ENCODE measurements around the gene MAML3. TPM values are rescaled to one million over a fixed set of nuclear protein-coding genes. Genes with fewer than 3 reads are reported as not detected.

The MAML3 gene
- total RNA-seq, 2 experiments from 2014 or later = 2.5 to 2.9 TPM

DNA sequence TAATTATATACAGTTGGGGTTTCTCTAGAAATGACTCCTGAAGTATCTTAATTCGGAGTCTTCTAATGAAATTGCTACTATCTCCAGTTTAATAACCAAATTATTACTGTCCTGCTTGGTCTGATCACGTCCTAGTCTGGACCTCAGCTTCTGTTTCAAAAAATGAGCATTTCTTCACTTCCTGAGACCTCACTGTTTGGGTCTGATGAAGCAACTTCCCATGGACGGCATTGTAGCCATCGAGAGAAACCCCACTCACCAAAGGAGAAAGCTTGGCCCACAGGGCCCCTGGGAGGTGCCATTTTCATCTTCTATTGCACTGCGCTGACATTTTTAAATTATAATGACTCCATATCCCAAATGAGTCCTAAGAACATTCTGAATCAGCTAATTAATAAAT is 310.3 kb downstream of the MAML3 start:
- H3K4me3 ChIP-seq (ENCODE audit: low read length) = no peak overlapping the region
- Mint-ChIP-seq H3K27ac (no peak overlapping the region), H3K9me3 (no peaks in the 10 kb centered on the region), H3K4me3 (no peak overlapping the region), H3K27me3 (no peaks in the 10 kb centered on the region), H3K36me3 (ENCODE audit: low read depth) (no peaks in the 10 kb centered on the region), H3K4me1 (ENCODE audit: low read depth) (no peaks in the 10 kb centered on the region)
- no peaks in the 10 kb centered on the region for H3K9me3 ChIP-seq (ENCODE audit: control insufficient read depth in 1 of 2, insufficient read depth in 1 of 2, low read length in 2 of 2)
- ATAC-seq (ENCODE audit: poor library complexity) (no peak), DNase-seq (peak in 1 of 14 experiments; percentile 5)
- TF ChIP-seq, protein P1, sequence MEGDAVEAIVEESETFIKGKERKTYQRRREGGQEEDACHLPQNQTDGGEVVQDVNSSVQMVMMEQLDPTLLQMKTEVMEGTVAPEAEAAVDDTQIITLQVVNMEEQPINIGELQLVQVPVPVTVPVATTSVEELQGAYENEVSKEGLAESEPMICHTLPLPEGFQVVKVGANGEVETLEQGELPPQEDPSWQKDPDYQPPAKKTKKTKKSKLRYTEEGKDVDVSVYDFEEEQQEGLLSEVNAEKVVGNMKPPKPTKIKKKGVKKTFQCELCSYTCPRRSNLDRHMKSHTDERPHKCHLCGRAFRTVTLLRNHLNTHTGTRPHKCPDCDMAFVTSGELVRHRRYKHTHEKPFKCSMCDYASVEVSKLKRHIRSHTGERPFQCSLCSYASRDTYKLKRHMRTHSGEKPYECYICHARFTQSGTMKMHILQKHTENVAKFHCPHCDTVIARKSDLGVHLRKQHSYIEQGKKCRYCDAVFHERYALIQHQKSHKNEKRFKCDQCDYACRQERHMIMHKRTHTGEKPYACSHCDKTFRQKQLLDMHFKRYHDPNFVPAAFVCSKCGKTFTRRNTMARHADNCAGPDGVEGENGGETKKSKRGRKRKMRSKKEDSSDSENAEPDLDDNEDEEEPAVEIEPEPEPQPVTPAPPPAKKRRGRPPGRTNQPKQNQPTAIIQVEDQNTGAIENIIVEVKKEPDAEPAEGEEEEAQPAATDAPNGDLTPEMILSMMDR (IDR thresholded peaks at IDR 0.05) = no peak
- POLR2A ChIA-PET = no interaction called here
- no peaks in the 10 kb centered on the region for H3K27me3 ChIP-seq (ENCODE audit: control insufficient read depth in 1 of 2, insufficient read depth in 2 of 2, low read length in 2 of 2)
- H3K27ac ChIP-seq (ENCODE audit: low read depth in 1 of 2, low read length in 2 of 2) = no peak overlapping the region
- CTCF ChIA-PET = no interaction called here
- no peaks in the 10 kb centered on the region for H3K4me1 ChIP-seq (ENCODE audit: insufficient read depth, low read length)
- intact Hi-C loops (cut with DNase I, micrococcal nuclease) = no loop called here
- H3K36me3 ChIP-seq (ENCODE audit: insufficient read depth, low read length) = no peaks in the 10 kb centered on the region

DNA sequence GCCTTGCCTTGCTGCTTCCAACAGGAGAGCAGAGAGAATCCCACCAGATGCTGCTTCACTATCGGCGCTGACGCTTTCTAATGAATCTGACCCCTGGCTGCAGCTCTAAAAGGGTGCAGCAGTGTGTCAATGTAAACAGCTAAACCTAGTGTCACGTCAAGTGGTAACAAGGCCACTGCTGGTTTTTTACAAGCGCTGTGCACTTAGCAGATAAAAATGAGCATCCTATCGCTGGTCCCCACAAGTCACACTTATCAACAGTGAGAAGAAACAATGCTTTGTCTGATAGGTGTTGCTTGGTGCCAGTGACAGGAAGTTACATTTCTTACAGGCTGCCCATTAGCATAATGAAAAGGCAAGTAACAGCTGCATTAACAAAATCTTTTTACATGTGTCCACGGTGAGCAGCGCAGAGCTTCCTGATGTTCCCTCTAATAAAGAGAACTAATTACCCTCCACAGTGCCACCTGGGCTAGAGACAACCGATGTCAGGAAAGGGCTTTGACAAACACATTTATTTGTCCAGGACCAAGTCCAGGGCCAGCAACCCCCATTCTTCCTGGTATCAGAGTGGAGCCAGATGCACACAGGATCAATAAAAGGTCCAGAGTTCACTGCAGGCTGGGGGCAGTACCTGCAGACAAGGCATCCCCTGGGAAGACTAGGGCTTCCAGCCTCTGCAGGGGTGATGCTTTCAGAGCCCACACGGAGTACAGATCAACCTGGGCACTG is 312.4 kb downstream of the MAML3 start:
- Mint-ChIP-seq H3K9me3 (no peaks in the 10 kb centered on the region), H3K27ac (no peak overlapping the region), H3K27me3 (no peaks in the 10 kb centered on the region), H3K36me3 (ENCODE audit: low read depth) (no peaks in the 10 kb centered on the region), H3K4me1 (ENCODE audit: low read depth) (no peaks in the 10 kb centered on the region), H3K4me3 (no peak overlapping the region)
- TF ChIP-seq, protein P1 (IDR thresholded peaks at IDR 0.05) = no peak
- DNase-seq (peak in 1 of 14 experiments; percentile 13), ATAC-seq (ENCODE audit: poor library complexity) (no peak)
- H3K36me3 ChIP-seq (ENCODE audit: insufficient read depth, low read length) = no peaks in the 10 kb centered on the region
- H3K4me3 ChIP-seq (ENCODE audit: low read length) = no peak overlapping the region
- H3K27me3 ChIP-seq (ENCODE audit: control insufficient read depth in 1 of 2, insufficient read depth in 2 of 2, low read length in 2 of 2) = no peaks in the 10 kb centered on the region
- ChIA-PET CTCF (interaction anchor here (0.8 kb wide), 1 partner anchor 10 kb away, joined by 3 read pairs; no protein-coding TSS in a partner anchor), POLR2A (no interaction called here)
- H3K9me3 ChIP-seq (ENCODE audit: control insufficient read depth in 1 of 2, insufficient read depth in 1 of 2, low read length in 2 of 2) = no peaks in the 10 kb centered on the region
- intact Hi-C loops (cut with DNase I, micrococcal nuclease) = no loop called here
- H3K27ac ChIP-seq (ENCODE audit: low read depth in 1 of 2, low read length in 2 of 2) = no peak overlapping the region
- H3K4me1 ChIP-seq (ENCODE audit: insufficient read depth, low read length) = no peaks in the 10 kb centered on the region

DNA sequence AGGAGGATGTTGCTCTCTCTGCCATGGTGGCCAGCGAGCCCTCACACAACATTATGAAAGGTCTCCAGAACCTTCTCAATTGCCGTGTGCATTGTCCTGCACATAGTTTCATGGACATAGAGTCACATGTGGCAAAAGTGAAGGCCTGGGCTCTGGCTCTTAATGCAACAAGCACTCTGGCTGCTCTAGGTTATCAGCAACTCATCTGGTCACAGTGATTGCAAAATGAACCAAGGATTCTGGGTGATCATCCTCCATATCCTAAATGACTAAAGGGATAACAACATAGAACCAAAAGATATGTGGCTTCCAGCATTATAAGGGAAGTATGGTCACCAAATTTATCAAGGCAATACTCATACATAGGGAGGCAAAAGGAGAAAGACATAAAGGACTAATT is 313.2 kb downstream of the MAML3 start:
- no peaks in the 10 kb centered on the region for H3K27me3 Mint-ChIP-seq
- Histone ChIP-seq H3K27ac (ENCODE audit: low read depth in 1 of 2, low read length in 2 of 2) (no peak overlapping the region), H3K36me3 (ENCODE audit: insufficient read depth, low read length) (no peaks in the 10 kb centered on the region), H3K9me3 (ENCODE audit: control insufficient read depth in 1 of 2, insufficient read depth in 1 of 2, low read length in 2 of 2) (no peaks in the 10 kb centered on the region), H3K4me3 (ENCODE audit: low read length) (no peak overlapping the region), H3K27me3 (ENCODE audit: control insufficient read depth in 1 of 2, insufficient read depth in 2 of 2, low read length in 2 of 2) (no peaks in the 10 kb centered on the region), H3K4me1 (ENCODE audit: insufficient read depth, low read length) (no peaks in the 10 kb centered on the region)
- ChIA-PET POLR2A (no interaction called here), CTCF (interaction anchor here (0.8 kb wide), 1 partner anchor 11 kb away, joined by 3 read pairs; no protein-coding TSS in a partner anchor)
- ATAC-seq (ENCODE audit: poor library complexity) (no peak), DNase-seq (no peak)
- no peak overlapping the region for H3K4me3 Mint-ChIP-seq
- TF ChIP-seq, protein P1 (IDR thresholded peaks at IDR 0.05) = no peak
- H3K36me3 Mint-ChIP-seq (ENCODE audit: low read depth) = no peaks in the 10 kb centered on the region
- no peaks in the 10 kb centered on the region for H3K9me3 Mint-ChIP-seq
- no peaks in the 10 kb centered on the region for H3K4me1 Mint-ChIP-seq (ENCODE audit: low read depth)
- H3K27ac Mint-ChIP-seq = no peak overlapping the region
- intact Hi-C loops (cut with DNase I, micrococcal nuclease) = no loop called here

Data from CD4-positive, alpha-beta T cell (primary cell).